GM21528 (cell line): Measurements from ENCODE around the gene SOX10.

Experiments used
- ATAC-seq: cut with Tn5 transposase; IDR thresholded peaks from one replicate; pipeline ENCODE4 v1.9.1; 2021; ENCODE audit warnings: mild to moderate bottlenecking, moderate library complexity; ENCODE audit not compliant: unreplicated experiment, low FRiP score

Gene SOX10

DNA sequence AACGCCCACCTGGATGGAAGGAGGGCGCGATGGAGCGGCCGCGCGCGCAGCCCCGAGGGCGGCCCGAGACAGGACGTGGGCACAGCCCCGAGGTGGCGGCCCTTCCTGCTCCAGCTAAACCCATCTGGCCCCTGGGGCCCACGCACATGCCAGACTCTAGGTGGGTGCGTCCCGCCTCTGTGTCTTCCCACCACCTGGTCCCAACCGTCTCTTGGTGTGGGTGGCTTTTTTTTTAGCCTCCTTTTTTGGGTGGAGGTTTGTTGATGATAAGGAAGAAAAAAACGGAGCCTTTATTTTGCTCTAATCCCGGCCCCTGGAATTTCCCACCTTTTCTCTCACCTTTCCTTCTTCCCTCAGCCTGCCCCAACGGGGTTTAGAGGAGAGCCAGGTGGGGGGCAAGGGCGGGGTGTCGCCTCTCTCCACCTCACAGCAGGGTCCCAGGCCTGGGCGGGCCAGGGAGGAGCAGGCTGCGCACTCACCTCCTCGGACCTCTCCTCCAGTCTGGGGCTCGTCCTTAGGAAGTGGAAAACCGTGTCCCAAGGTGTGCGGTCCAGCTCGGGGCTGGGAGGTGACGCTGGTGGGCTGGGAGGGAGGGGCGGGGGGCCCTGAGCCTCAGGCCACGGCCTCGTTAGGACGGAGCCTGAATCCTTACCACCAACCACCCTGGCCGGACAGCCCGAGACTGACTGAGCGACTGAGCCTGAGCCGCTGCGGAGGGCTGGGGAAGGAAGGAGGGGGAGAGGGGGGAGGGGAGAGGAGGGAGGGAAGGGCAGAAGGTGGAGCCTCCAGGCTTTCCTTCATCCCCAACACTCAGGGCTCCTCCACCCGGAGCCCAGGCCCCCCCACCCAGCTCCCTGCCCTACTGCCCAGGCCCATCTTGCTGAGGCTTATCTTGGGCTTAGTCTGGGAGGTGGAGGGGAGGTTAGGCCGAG, at the start of gene SOX10:
Gene SOX10 (minus strand): TSS at position 696 of the 932 bp plus-strand sequence. CDS start 771 bp downstream, outside the sequence.
- no peak for ATAC-seq

GRCh38 chr22:38033522-38034277, 49.3 kb upstream of the SOX10 start:
- no peak for ATAC-seq

- ATAC-seq: no peak
Observed at GRCh38 chr22:38032681-38033521, 48.5 kb upstream of the SOX10 start.

DNA sequence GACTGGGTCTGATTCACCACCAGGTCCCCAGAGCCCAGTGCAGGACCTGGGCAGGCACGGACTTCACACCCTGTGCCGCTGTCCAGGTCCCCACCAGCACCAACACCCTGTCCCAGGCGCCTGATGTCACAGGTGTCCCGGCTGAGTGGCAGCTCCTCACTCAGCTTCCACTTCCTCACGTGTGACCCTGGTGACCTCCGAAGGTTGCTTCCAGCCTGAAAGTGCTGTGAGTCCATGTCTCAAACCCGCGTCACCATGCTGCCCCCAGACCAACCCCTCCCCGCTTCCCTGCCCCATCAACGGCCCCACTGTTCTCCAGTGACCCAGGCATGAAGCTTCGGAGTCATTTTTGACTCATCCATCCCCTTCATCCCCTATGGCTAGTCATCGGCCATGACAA, 47.1 kb upstream of the SOX10 start:
- no peak for ATAC-seq

GRCh38 chr22:38030311-38031133, 46.2 kb upstream of the SOX10 start:
- ATAC-seq: no peak

- ATAC-seq: no peak
Observed at GRCh38 chr22:38029901-38030300, 45.5 kb upstream of the SOX10 start.

- ATAC-seq: no peak
Observed at GRCh38 chr22:38029370-38029769, 45.0 kb upstream of the SOX10 start.

DNA sequence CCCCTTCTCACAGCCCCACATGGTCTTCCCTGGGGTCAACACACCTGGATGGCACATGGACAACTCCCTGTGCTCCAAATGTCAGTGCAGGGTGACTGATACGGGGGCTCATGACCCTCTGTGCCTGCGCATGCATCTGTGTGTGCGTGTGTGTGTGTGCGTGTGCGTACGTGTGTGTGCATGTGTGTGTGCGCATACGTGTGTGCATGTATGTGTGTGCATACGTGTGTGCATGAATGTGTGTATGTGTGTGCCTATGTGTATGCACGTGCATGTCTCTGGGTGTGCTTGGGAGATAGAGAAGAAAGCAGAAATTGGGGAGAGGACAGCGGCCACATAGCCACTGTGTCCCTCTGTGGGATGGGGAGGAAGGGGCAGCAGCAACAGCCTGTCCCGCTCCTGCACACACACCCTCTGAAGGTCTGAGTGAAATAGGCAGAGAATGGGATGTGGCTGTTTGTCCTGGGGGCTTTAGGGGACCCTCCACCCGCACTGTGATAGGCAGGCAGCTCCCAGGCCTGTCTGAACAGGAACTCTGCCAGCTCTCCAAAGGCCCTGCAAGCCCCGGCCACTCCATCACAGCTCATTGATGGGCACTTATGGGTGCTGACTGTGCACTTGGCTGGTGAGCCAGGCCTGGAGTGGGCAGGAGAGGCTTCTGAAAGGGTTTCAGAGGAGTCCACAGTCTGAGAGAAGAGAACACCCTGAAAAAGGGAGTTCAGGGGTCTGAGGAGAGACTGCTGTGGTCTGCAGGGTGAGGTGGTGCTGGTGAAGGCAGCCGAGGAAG, 44.2 kb upstream of the SOX10 start:
- ATAC-seq: no peak

DNA sequence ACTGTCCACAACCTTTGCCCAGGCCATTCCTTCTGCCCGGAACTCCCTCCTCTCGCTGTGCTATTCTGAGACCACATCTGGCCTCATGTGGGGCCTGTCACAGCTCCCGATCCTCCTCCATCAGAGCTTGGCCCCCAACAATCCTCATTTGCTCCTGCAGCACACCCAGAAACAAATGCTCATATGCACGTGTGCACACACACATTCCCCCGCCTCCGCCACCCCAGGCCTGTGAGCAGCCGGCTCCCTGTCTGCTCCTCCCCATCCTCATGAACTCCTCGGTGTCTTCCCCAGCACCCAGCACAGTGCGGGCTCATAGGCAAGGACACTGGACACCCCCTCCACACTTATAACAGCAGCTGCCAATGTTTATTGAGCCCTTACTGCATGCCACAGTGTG, 43.1 kb upstream of the SOX10 start:
- no peak for ATAC-seq

- ATAC-seq: no peak
Observed at GRCh38 chr22:38026130-38027111, 42.1 kb upstream of the SOX10 start.

DNA sequence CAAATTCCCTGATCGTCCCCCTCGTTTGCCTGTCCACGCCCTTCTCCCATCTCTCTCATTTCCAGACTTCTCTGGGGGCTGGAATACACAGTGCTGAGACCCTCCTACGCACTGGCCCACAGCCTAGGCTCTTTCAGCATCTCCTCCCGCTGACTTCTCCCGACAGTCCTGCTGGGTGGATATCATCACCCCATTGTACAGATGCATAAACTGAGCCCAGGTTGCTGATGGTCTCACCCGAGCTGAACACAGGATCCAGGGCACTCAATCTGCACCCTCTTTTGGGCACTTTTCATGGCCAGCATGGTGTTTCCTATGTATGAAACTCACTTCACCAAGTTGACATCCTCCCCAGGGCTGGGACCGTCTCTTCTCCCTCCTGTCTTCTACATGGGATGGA, 41.2 kb upstream of the SOX10 start:
- no peak for ATAC-seq

DNA sequence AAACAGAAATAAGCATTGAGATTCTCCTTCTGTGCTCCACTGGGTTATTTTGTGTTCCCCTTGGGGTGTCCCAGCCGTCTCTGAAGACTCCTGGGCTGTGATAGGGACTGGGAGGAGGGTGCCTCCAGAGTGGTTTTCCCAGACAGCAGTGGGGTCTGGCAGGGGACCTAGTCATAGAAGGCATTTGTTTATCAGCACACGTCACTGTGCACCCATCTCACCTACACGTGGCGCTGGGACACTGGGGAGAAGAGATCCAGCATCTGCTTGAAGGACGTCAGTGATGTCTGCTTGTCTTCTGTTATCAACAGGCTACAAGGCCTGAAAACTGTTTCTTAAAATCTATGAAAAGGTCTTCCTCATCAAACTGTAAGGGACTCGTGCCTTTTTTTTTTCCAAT, 38.7 kb upstream of the SOX10 start:
- ATAC-seq: no peak

GRCh38 chr22:38021206-38021605, 36.9 kb upstream of the SOX10 start:
- ATAC-seq: no peak

DNA sequence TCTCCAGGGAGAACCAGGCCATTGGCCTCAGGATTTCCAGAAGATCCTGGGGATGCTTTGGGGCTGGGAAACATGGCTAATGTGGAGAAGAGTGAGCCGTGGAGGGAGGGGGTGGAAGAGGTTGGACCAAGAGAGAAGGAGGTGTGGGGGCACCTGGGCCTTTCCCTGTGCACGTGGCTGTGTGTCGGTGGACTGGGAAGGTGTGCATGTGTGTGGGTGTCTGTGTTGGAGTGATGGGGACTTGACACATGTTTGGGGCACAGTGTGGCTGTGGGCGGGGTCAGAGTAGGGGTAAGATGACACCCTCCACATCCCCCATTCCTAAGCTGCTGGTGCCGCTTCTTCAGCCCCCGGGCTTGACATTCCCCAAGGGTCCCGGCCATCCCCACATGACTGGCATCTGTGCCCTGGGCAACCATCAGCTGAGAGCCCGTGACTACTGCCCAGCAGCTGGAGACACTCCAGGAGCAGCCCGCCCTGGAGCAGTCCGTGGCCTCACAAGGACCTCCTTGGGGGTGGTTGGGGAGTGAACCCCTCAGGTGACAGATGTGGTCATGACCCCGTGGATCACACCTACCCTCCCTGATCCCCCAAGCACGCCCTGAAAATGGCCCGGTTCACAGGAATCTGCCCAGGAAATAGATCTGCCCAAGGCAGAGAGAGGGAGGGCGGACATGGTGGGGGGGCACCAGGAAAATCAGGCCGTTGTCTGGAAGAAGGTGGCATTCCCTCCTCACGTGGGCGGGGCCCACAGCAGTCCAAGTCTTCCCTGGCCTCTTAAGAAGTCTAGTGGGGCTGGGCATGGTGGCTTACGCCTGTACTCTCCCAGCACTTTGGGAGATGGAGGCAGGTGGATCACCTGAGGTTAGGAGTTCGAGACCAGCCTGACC, 34.8 kb upstream of the SOX10 start:
- ATAC-seq: no peak

GRCh38 chr22:38017939-38018885, 33.9 kb upstream of the SOX10 start:
- ATAC-seq: no peak
